H1 (cell line): ENCODE results near the gene CNTROB. TPM values are rescaled to one million over a fixed set of nuclear protein-coding genes. Genes with fewer than 3 reads are reported as not detected.
A peak's percentile ranks its signal among the peaks of the same experiment; 100 is the strongest.

ENCODE experiments used
- CTCF ChIA-PET: fragments of 300-600 bp; sonication (Branson Sonifier 250); formaldehyde crosslinking; loops from one replicate; lab custom pipeline; 2021; ENCODE audit not compliant: partially characterized antibody; lab: Charles Lee
- POLR2A ChIA-PET: fragments of 300-600 bp; sonication (Branson Sonifier 250); formaldehyde crosslinking; loops from one replicate; lab custom pipeline; 2021; ENCODE audit warnings: inconsistent platforms; ENCODE audit not compliant: partially characterized antibody; lab: Charles Lee
- DNase-seq, 2 experiments: peaks; one replicate each; pipeline versions ENCODE4 v3.0.0 to v3.0.0-alpha.2; 2010 to 2022; ENCODE audit warnings: low spot score in 2 of 2, low read depth in 1 of 2, mixed read lengths in 1 of 2
- FAIRE-seq: peaks from 2 replicates; lab custom pipeline; 2011; peaks lifted over from hg19 to GRCh38; lab: Jason Lieb, UNC
- H2AFZ ChIP-seq: 2 replicates; pipeline ENCODE4 v1.8.1; 2012; ENCODE audit warnings: low read length, inconsistent platforms
- H2AK5ac ChIP-seq: 2 replicates; pipeline ENCODE4 v1.6.1; 2013; ENCODE audit warnings: low read depth, low read length
- H2BK120ac ChIP-seq: replicated peaks from 2 replicates; pipeline ENCODE3; 2013; ENCODE audit warnings: low read depth, low read length, inconsistent platforms
- H2BK12ac ChIP-seq: 2 replicates; pipeline ENCODE4 v1.6.1; 2013; ENCODE audit warnings: low read depth, low read length
- H2BK15ac ChIP-seq: 2 replicates; pipeline ENCODE4 v1.6.1; 2013; ENCODE audit warnings: low read length
- H2BK20ac ChIP-seq: 2 replicates; pipeline ENCODE4 v1.6.1; 2013; ENCODE audit warnings: low read length
- H2BK5ac ChIP-seq: 2 replicates; pipeline ENCODE4 v1.6.1; 2013; ENCODE audit warnings: low read depth, low read length
- H3K14ac ChIP-seq: 2 replicates; pipeline ENCODE4 v1.6.1; 2013; ENCODE audit warnings: inconsistent platforms; ENCODE audit not compliant: insufficient read length
- H3K18ac ChIP-seq: 2 replicates; pipeline ENCODE4 v1.6.1; 2013; ENCODE audit warnings: low read length; ENCODE audit errors: extremely low read depth
- H3K23ac ChIP-seq: 2 replicates; pipeline ENCODE4 v1.6.1; 2013; ENCODE audit warnings: inconsistent platforms; ENCODE audit not compliant: insufficient read length
- H3K23me2 ChIP-seq: 2 replicates; pipeline ENCODE4 v1.6.1; 2013; ENCODE audit warnings: low read depth, low read length
- H3K27ac ChIP-seq: 2 replicates; pipeline ENCODE4 v1.6.1; 2011; ENCODE audit warnings: low read depth, low read length, inconsistent platforms
- H3K27me3 ChIP-seq, 4 experiments: replicated peaks in 1 of 4; 1 replicate in 1 of 4; 2 replicates in 3 of 4; pipeline versions ENCODE4 v1.6.1 to v1.8.1; 2011 to 2013; ENCODE audit warnings: low read length in 3 of 4, mild to moderate bottlenecking in 3 of 4, inconsistent platforms in 2 of 4, mixed read lengths in 2 of 4, moderate library complexity in 1 of 4; ENCODE audit not compliant: control insufficient read depth in 3 of 4, insufficient read depth in 3 of 4; ENCODE audit errors: extremely low read depth in 1 of 4
- H3K36me3 ChIP-seq, 4 experiments: 2 replicates each; pipeline versions ENCODE4 v1.6.1 to v1.8.1; 2011 to 2013; ENCODE audit warnings: mild to moderate bottlenecking in 4 of 4, low read length in 3 of 4, moderate library complexity in 2 of 4, control low read depth in 1 of 4, inconsistent platforms in 1 of 4; ENCODE audit not compliant: insufficient read depth in 4 of 4, control insufficient read depth in 2 of 4
- H3K4ac ChIP-seq: replicated peaks from 2 replicates; pipeline ENCODE3; 2013; ENCODE audit warnings: low read length, low read depth, mixed read lengths, inconsistent platforms; ENCODE audit not compliant: insufficient read length
- H3K4me1 ChIP-seq, 4 experiments: replicated peaks in 1 of 4; 1 replicate in 1 of 4; 2 replicates in 3 of 4; pipeline versions ENCODE4 v1.6.1 to v1.8.1; 2011 to 2013; ENCODE audit warnings: low read length in 3 of 4, inconsistent platforms in 2 of 4, mixed read lengths in 1 of 4; ENCODE audit not compliant: insufficient read depth in 4 of 4, control insufficient read depth in 3 of 4
- H3K4me2 ChIP-seq, 2 experiments: 2 replicates each; pipeline versions ENCODE4 v1.6.1 to v1.8.1; 2011 to 2013; ENCODE audit warnings: low read depth in 2 of 2, low read length in 2 of 2, control low read depth in 1 of 2, inconsistent platforms in 1 of 2, mild to moderate bottlenecking in 1 of 2; ENCODE audit not compliant: insufficient read depth in 1 of 2
- H3K4me3 ChIP-seq, 4 experiments: fragments of 200-600, 300-600 bp in 1 of 4; sonication (generic), shearing (Covaris generic), sonication (Bioruptor Twin) in 1 of 4; 2 replicates each; pipeline versions ENCODE4 v1.5.1 to v1.8.1; 2011 to 2016; ENCODE audit warnings: low read length in 4 of 4, low read depth in 3 of 4, control low read depth in 2 of 4, inconsistent platforms in 2 of 4, mild to moderate bottlenecking in 2 of 4, mixed read lengths in 1 of 4, moderate library complexity in 1 of 4; ENCODE audit not compliant: insufficient read depth in 2 of 4; ENCODE audit errors: extremely low read depth in 1 of 4
- H3K56ac ChIP-seq: replicated peaks from 2 replicates; pipeline ENCODE3; 2013; ENCODE audit warnings: low read depth, mild to moderate bottlenecking, mixed read lengths, low read length, inconsistent platforms; ENCODE audit not compliant: insufficient read length
- H3K79me1 ChIP-seq: 2 replicates; pipeline ENCODE4 v1.6.1; 2013; ENCODE audit warnings: low read depth, low read length, control low read depth
- H3K79me2 ChIP-seq, 2 experiments: 2 replicates each; pipeline versions ENCODE4 v1.6.1 to v1.8.1; 2012 to 2013; ENCODE audit warnings: low read length in 2 of 2, mild to moderate bottlenecking in 2 of 2, inconsistent platforms in 1 of 2; ENCODE audit not compliant: insufficient read depth in 2 of 2, control insufficient read depth in 1 of 2
- H3K9ac ChIP-seq, 4 experiments: replicated peaks in 1 of 4; 1 replicate in 1 of 4; 2 replicates in 3 of 4; pipeline versions ENCODE4 v1.6.1 to v1.8.1; 2011 to 2013; ENCODE audit warnings: low read depth in 3 of 4, low read length in 3 of 4, control low read depth in 2 of 4, mild to moderate bottlenecking in 2 of 4, moderate library complexity in 2 of 4, inconsistent platforms in 1 of 4; ENCODE audit errors: extremely low read depth in 1 of 4
- H3K9me3 ChIP-seq, 2 experiments: 2 replicates each; pipeline versions ENCODE4 v1.6.1 to v1.8.1; 2012 to 2013; ENCODE audit warnings: mild to moderate bottlenecking in 2 of 2, moderate library complexity in 2 of 2, control low read depth in 1 of 2, inconsistent platforms in 1 of 2, low read depth in 1 of 2, low read length in 1 of 2, mixed read lengths in 1 of 2; ENCODE audit not compliant: insufficient read depth in 2 of 2
- H4K20me1 ChIP-seq, 2 experiments: replicated peaks in 1 of 2; 2 replicates each; pipeline versions ENCODE3 to v1.8.1; 2011 to 2013; ENCODE audit warnings: inconsistent platforms in 2 of 2, low read length in 2 of 2, mild to moderate bottlenecking in 1 of 2; ENCODE audit not compliant: insufficient read depth in 2 of 2, control insufficient read depth in 1 of 2
- H4K5ac ChIP-seq: 2 replicates; pipeline ENCODE4 v1.6.1; 2013; ENCODE audit warnings: low read length, low read depth, mixed read lengths, inconsistent platforms; ENCODE audit not compliant: insufficient read length
- H4K8ac ChIP-seq: 2 replicates; pipeline ENCODE4 v1.8.0; 2013; ENCODE audit warnings: mild to moderate bottlenecking, moderate library complexity, low read length, inconsistent platforms; ENCODE audit not compliant: insufficient read depth; ENCODE audit errors: extremely low read depth
- H4K91ac ChIP-seq: replicated peaks from 2 replicates; pipeline ENCODE3; 2013; ENCODE audit warnings: low read length, mixed read lengths, inconsistent platforms; ENCODE audit not compliant: insufficient read length
- CHD1 ChIP-seq: IDR thresholded peaks from 2 replicates; pipeline ENCODE4 v1.6.1; 2012; ENCODE audit warnings: low read depth, low read length, improper control_type of control experiment
- FOSL1 ChIP-seq: IDR thresholded peaks from 2 replicates; pipeline ENCODE4 v1.6.1; 2011; ENCODE audit warnings: mild to moderate bottlenecking, low read depth, low read length, moderate library complexity; ENCODE audit not compliant: insufficient read depth
- GTF2F1 ChIP-seq: IDR thresholded peaks from 2 replicates; pipeline ENCODE4 v1.6.1; 2012; ENCODE audit warnings: low read depth, low read length, improper control_type of control experiment, borderline replicate concordance
- RBBP5 ChIP-seq: IDR thresholded peaks from 2 replicates; pipeline ENCODE4 v1.7.1; 2012; ENCODE audit warnings: low read depth, mild to moderate bottlenecking, inconsistent platforms, low read length, moderate library complexity, borderline replicate concordance
- SP4 ChIP-seq: IDR thresholded peaks from 2 replicates; pipeline ENCODE4 v1.6.1; 2012; ENCODE audit warnings: low read length, inconsistent platforms
- SUZ12 ChIP-seq: fragments of 200-600 bp; sonication (generic); IDR thresholded peaks from 2 replicates; pipeline ENCODE4 v1.6.1; 2012; ENCODE audit warnings: mild to moderate bottlenecking, inconsistent platforms, low read length, moderate library complexity, mixed read lengths
- TCF12 ChIP-seq: IDR thresholded peaks from 2 replicates; pipeline ENCODE4 v1.6.1; 2011; ENCODE audit warnings: low read depth, mild to moderate bottlenecking, low read length
- WGBS, 2 experiments: shearing (Covaris generic) in 1 of 2; methylation state at CpG; one replicate each; pipeline versions ENCODE4 v1.1.6 to v1.1.7; 2013 to 2015; ENCODE audit warnings: low lambda C conversion rate in 2 of 2, mixed read lengths in 2 of 2, inconsistent platforms in 1 of 2, low coverage in 1 of 2, missing lambda C conversion rate in 1 of 2; ENCODE audit not compliant: insufficient replicate concordance in 2 of 2, insufficient coverage in 1 of 2, insufficient read length in 1 of 2; ENCODE audit errors: extremely low coverage in 1 of 2, missing lambda C conversion rate in 1 of 2; 5-methylcytosine and 5-hydroxymethylcytosine counted together
- polyA plus RNA-seq, 7 experiments: library from polyadenylated mRNA; depleted of rRNA in 3 of 7; stranded (reverse) in 5 of 7; unstranded in 2 of 7; fragments of >200 nt in 5 of 7; fragments of 200-250 nt in 2 of 7; gene quantifications; 1 replicate in 5 of 7; 2 replicates in 1 of 7; 4 replicates in 1 of 7; pipeline versions ENCODE4 v1.2.1 to v1.2.3, GENCODE V29; 2011 to 2013; ENCODE audit warnings: missing spikeins in 2 of 7, mixed read lengths in 2 of 7
- total RNA-seq: library from RNA; stranded (reverse); fragmentation: NEBNext Ultra II Directional; extraction: Animal tissue kit (Norgen Biotek cat#: 25700); gene quantifications from 2 replicates; pipeline ENCODE4 v1.2.1, GENCODE V29; 2021
- TF ChIP-seq, protein P1 (sequence below): IDR thresholded peaks from 2 replicates; pipeline ENCODE4 v1.6.1; 2011; ENCODE audit warnings: low read length, improper control_type of control experiment
- TF ChIP-seq, protein P2 (sequence below): IDR thresholded peaks from 2 replicates; pipeline ENCODE4 v1.6.1; 2012; ENCODE audit warnings: inconsistent platforms

Gene CNTROB
- total and polyA plus RNA-seq, 2 of the 8 experiments (the other 6 are each of a cell fraction or from before 2014, with no cell fraction given), result 20.5 to 31.9 TPM

DNA sequence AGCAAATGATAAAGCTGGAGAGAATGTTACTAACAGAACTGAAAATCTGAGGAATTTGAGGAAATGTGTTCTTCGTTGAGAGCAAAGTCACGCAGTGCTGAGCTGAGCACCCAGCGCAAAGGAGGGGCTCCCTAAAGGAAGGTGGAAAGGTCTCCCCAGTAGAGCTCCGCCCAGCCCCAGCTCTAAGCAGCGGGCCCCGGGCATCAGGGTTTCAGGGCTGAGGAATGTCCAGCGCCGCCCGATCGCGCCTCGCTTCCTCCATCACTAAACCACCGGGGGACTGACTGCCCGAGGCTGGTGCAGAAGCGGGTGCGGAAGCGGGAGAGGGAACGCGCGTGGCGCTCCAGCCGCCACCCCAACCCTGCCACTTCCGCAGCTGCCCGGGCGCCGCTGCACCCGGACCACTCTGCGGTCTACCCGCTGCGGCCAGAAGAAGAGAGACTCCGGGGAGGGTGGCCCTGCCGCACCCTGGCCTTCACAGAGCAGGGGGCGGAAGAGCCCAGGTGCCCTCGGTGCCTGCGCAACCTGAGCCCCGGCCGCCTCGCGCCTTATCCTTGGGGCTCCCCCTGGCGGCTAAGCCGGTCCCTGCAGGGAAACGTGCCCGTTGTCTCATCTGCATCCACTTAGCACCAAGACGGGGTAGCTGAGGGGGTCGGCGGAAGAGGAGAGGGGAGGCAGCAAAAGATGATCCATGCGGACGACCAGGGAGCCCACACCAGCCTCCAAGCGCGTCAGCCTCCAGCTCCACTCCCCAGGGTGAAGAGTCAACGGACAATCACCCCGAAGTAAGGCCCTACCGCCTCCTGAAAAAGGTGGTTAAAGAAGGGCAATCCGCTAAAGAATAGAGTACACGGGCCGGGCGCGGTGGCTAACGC is 58.0 kb downstream of the CNTROB start:
- peaks cover 0 to 16% (median 9%) of the 10 kb centered on the region in 4 experiments; a peak in 4 of 7 replicates for H3K27me3 ChIP-seq
- H2BK15ac ChIP-seq, result peak overlapping the region; percentile 97; the same call in 1 of the 2 replicates
- WGBS, 2 experiments, result 13% methylated on average over 53 of the region's 59 CpGs; no CpG with 5 or more reads in 1 of the 2 experiments
- H2AK5ac ChIP-seq, result no peak overlapping the region
- peak overlapping the region; percentile 97; the same call in 1 of the 2 replicates for H2BK12ac ChIP-seq
- H4K5ac ChIP-seq, result peak overlapping the region; percentile 54
- H3K23ac ChIP-seq, result no peak overlapping the region
- no peak overlapping the region for H2BK20ac ChIP-seq
- no peaks in the 10 kb centered on the region for H3K79me1 ChIP-seq
- H3K79me2 ChIP-seq, result no peaks in the 10 kb centered on the region
- peaks cover 0 to 2% (median 0%) of the 10 kb centered on the region in 4 experiments; a peak in 1 of 7 replicates for H3K4me1 ChIP-seq
- no peak overlapping the region for H3K27ac ChIP-seq
- H3K18ac ChIP-seq, result peak overlapping the region; percentile 60
- no peak overlapping the region for H3K14ac ChIP-seq
- peak overlapping the region; percentile 53 to 68 (median 63) for H3K4me3 ChIP-seq
- peak overlapping the region; percentile 98 for H2AFZ ChIP-seq
- H3K4ac ChIP-seq, result no peak overlapping the region
- ChIA-PET CTCF (interaction anchor here (0.6 to 10.6 kb wide), 70 partner anchors 8 to 349 kb away, joined by 3 to 104 read pairs (median 4); partner anchors contain the start of genes ALOX15B, CNTROB, KCNAB3 and PER1), POLR2A (interaction anchor here (0.6 to 1.9 kb wide), 9 partner anchors 13 to 304 kb away, joined by 3 to 8 read pairs (median 3); partner anchors contain the start of gene PER1)
- H2BK5ac ChIP-seq, result peak overlapping the region; percentile 24; the same call in 1 of the 2 replicates
- H2BK120ac ChIP-seq, result no peak overlapping the region
- peak overlapping the region; percentile 48 to 82 for H3K4me2 ChIP-seq
- H4K91ac ChIP-seq, result peak overlapping the region; percentile 11
- H4K8ac ChIP-seq, result peak overlapping the region; percentile 81; the same call in 1 of the 2 replicates
- FAIRE-seq (no peak), DNase-seq (peak; percentile 83 to 100)
- no peak overlapping the region for H3K9ac ChIP-seq
- peaks cover 5% of the 10 kb centered on the region; the same call in 1 of the 2 replicates for H3K23me2 ChIP-seq
- no peaks in the 10 kb centered on the region for H3K9me3 ChIP-seq
- H3K36me3 ChIP-seq, result no peaks in the 10 kb centered on the region
- H3K56ac ChIP-seq, result peak overlapping the region; percentile 52
- peaks cover 0 to 3% of the 10 kb centered on the region in 2 experiments for H4K20me1 ChIP-seq
- TF ChIP-seq CHD1 (no peak), TCF12 (no peak), FOSL1 (no peak), SUZ12 (no peak), RBBP5 (no peak), SP4 (peak; percentile 60; the same call in 1 of the 2 replicates), GTF2F1 (0 out of 2 replicates have a peak, but pooled peaks have one; percentile 17)
- TF ChIP-seq, protein P1, sequence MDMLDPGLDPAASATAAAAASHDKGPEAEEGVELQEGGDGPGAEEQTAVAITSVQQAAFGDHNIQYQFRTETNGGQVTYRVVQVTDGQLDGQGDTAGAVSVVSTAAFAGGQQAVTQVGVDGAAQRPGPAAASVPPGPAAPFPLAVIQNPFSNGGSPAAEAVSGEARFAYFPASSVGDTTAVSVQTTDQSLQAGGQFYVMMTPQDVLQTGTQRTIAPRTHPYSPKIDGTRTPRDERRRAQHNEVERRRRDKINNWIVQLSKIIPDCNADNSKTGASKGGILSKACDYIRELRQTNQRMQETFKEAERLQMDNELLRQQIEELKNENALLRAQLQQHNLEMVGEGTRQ, result no peak
- TF ChIP-seq, protein P2, sequence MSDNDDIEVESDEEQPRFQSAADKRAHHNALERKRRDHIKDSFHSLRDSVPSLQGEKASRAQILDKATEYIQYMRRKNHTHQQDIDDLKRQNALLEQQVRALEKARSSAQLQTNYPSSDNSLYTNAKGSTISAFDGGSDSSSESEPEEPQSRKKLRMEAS, result peak; percentile 88
